Femur (tissue), 1 donor: Measurements from ENCODE around the gene ZBTB7B.

Experiments
- DNase-seq: peaks from one replicate; pipeline ENCODE4 v3.0.0-alpha.2; 2017

Gene ZBTB7B

DNA sequence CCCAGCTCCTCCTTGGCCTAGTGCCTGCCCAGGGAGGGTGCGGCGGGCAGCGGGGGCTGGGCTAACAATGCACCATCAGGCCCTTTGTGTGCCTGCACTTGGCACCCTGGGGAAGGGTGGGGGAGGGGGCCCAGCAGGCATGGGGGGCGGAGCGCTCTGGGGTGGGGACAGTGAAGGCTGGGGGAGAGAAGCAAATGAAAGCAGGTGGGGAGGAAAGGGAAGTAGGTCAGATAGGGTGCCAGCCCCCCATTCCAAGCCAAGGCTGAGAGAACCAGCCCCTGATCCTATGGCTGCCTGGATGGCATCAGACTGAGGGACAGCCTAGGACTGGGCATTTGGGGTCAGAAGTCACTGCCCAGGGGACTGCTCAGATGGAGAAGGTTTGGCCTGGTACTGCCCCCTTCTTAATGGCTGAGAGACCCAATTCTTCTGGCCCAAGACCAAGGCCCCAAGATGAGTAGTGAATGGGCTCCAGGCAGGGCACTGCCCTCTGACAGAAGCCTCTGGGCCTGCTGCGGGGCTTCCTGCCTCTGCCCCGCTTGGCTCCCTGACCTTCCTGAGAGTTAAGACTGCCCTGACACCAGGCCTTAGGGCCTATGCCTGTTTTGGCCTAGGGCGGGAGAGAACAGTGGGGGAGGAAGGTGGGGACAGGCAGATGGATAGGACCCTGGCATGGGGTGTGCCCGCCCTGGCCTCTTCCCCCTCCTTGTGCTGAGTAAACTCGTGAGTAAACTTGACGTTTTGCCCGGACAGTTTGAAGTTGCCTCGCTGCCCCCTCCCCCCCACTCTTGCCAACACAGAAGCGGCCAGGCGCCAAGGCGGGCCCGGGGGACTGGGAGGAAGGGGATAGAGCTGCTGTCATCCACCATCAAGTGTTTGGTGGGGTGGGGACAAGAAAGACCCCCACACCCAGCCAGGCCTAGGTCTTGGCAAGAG, 2.7 kb downstream of the ZBTB7B start:
- peak; percentile 38 for DNase-seq

DNA sequence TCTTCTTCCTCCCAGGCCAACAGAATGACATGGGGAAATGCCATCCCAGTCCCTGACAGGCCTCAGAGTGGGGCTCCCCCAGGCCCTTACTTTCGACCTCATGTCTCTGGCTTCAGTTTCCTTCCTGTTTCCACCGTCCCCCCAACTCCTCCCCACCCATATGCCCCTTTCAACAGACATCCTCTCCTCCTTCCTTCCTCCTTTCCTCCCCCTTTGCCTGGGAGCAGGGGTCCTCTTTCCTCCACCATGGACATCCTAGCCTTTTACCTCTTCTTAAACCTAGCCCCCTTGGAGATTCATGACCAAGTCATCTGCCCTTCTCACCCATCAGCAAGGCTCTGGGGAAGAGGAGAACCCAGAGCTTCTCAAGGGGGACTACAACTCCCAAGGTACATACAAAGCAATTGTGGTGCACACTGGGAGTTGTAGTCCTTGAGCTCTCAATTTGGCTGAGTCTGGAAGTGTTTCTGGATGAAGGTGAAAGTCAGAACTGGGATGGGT, 4.0 kb downstream of the ZBTB7B start:
- no peak for DNase-seq

DNA sequence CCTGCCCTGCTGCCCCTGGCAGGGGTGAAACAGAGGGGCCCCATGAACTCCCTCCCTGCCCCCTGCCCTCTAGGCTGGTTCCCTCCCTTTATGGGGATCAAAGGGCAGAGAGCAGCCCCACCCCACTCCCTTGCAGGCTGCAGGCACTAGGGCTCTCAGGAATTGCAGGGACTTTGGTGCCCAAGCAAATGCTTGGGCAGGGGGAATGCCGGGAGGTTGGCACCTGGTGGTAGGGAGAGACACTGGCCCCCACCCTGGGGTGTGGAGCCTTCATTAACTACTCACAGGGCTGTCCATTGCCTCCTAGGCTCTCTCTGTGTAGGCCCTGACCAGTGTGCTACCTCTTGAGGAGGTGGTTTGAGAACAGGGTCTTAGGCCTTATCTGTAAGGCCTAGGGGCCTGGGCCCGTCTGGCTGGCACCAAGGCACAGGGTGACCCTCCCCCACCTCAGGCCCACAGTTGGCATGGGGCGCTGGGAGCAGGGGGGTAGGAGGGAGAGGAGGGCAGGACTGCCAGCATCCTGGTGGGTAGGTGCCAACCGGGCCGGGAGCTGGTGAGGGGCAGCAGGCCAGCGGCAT, 4.7 kb downstream of the ZBTB7B start:
- no peak for DNase-seq

DNA sequence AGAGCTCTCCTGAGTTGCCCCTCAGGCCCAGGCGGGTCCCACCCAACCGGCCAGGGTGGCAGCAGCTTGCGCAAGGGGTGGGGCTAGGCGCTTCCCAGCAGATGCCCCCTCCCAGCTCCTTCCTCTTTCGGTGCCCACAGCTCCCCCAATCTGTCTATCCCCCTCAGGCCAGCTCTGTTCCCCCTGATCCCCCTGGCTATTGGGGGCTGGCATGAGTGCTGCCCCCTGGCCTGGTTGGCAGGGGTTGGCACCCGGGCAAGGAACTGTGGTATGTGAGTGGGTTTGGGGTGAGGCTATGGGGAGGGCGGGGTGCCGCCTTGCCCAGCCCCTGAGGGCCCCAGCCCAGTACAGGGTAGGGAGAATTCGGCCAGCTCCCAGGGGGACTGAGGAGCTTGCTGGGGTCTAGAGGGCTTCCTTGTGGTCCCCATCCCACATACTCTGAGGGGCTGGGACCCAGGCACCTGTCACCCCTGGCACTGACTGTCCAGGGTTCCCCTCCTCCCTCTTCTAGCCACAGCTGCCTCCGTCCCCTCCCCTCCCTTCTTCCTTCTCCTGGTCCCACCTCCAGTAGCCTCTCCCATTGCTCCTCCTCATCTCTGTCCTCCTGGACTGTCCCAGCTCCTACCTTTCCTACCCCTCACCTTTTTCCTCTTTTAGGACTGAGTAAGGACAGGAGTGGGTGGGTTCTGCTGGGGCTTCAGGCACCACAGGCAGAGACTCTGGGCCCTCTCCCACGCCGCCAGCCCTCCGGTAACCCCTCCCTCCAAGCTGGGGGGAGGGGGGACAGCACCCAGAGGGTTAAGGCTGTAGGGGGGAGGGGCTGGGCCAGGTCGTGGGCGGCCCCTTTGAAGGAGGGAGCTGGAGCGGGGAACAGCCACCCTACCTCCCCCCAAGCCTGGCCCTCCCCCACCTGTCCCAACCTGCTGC, 5.7 kb downstream of the ZBTB7B start:
- DNase-seq, result no peak

DNA sequence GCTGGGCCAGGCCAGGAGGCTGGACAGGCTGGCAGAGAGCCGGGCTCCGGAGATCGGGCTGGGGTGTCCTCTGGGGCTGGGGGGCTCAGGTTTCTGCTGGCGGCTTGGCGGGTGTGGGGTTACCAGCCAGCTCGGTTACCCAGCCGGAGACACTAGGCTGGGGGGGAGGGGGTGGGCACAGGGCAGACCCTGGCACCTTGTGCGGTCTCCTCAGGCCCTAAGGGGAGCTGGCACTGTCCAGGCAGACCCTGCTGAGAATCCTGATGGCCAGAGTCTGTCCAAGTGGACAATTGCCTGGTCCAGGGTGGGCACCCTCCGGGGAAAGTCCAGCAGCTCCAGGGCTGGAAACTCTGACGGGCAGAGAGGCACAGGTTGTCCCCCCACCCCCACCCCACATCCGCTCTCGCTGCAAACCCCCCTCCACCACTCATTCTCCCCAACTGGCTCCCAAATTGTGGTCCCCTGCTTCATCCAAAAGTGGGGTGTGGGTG, 6.7 kb downstream of the ZBTB7B start:
- no peak for DNase-seq

DNA sequence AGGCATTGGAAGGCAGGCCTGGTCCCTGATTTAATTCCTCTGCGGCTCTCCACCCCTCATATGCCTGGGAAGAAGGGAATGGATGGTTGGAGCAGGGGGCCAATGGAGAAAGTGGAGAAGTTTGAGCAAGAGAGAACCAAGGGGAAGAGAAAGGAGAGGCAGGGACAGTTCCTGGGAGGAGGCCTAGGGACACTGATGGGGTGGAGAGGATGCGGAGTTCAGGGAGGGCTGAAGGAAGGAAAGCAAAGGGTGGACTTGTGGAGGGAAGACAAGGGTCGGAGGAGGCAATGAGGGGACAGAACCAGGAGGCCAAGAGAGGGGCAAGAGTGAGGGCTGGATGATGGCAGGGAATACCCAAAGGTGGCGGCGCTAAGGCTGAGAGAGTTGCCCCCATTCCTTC, 7.1 kb downstream of the ZBTB7B start:
- no peak for DNase-seq

DNA sequence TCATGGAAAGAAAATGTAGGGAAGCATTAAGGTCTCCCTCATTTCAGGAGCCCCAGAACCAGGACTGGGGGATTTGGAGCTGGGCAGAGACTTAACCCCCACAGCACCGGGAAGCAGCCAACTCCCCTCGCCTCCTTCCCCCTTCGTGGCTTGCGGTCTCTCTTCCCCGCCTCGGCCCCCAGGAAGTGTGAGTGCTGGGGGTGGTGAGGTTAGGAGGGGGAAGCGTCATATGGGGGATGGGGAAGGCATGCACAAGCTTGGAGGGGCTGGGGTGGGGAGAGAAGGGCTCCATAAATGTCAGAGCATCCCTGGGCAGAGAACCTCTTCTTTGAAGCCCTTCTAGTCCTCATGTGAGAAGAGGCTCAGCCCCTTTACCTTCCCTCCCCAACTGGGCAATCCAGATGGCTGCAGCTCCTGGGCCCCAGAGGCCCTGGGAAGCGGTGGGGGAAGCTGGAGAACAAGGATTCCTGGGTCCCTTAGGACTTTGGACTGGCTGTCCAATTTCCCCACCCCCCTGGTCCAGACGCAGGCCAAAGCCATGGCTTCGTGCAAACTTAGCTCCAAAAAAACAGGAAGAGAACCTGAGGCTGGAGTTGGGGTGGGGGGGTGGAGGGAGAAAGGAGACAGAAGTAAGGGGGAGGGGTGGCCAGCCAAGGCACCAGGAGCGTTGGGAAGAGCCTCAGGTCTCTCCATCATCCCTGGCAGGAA, 7.8 kb downstream of the ZBTB7B start:
- no peak for DNase-seq

DNA sequence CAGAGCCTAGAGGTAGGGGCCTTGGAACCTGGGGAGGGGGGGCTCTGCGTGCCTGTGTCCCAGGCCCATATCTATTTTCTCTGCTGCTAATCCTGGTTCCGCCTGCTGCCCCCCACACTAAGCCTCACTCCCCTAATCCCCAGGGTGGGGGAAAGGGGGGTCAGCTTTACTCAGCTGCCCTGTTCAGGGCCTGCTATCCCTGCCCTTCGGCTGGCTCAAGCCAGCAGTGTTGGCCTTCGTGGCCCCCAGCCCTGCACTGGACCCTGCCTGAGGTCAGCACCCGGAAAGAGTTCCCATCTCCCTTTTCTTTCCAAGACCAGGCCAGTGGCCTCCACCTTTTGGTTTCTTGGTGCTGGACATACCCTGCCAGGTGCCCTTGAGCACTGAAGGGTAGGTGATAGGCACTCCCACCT, 8.4 kb downstream of the ZBTB7B start:
- DNase-seq, result no peak

DNA sequence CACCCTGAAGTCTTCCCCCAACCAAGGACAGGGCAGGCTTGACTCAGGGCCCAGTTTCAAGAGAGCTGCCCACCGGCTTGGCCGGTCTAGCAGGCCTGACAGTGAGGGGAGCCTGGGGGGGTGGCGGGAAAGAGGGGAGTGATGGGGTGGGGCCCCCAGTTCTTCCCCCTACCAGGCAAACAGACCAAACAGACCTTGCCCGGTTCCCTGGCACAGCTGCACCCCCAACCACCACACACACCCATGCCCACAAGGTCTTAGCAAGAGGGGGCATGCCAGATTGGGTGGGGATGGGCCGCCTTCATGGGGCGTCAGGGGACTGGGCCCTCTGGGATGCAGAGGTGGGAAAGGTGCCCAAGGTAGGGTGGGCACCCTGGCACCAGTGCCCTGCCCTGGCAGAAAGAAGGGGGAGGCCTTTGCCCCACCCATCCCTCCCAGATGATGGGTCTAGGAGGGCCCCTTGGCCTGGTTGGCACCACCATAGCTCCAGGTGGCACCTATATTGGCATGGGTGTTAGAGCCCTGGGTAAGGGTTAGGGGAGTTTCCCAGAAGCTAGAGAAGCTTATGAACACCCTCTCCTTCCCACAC, 8.9 kb downstream of the ZBTB7B start:
- no peak for DNase-seq

DNA sequence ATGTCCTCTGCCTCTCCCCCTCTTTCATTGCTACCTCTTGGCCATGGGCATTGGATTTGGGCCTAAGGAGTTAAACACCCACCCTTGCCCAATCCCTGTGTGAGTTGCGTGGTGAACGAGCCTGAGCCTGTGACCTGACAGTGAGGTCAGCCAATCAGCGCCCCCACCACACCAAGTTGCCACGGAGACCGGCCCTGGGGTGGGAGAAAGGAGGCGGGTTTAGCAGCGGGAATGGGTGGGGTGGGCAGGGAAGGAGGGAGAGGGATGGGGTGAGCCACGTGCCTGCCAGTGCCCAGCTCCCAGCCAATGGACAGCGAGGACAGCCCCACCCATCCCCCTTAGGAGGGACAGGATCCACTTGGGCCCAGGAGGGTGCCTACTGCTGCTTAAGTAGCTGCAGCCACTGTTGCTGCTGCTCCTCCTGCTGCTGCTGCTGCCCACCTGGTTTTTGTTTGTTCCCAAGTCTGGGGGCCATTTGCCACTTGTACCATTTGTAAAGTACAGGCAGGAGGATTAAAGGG, 9.5 kb downstream of the ZBTB7B start:
- DNase-seq, result peak; percentile 60

DNA sequence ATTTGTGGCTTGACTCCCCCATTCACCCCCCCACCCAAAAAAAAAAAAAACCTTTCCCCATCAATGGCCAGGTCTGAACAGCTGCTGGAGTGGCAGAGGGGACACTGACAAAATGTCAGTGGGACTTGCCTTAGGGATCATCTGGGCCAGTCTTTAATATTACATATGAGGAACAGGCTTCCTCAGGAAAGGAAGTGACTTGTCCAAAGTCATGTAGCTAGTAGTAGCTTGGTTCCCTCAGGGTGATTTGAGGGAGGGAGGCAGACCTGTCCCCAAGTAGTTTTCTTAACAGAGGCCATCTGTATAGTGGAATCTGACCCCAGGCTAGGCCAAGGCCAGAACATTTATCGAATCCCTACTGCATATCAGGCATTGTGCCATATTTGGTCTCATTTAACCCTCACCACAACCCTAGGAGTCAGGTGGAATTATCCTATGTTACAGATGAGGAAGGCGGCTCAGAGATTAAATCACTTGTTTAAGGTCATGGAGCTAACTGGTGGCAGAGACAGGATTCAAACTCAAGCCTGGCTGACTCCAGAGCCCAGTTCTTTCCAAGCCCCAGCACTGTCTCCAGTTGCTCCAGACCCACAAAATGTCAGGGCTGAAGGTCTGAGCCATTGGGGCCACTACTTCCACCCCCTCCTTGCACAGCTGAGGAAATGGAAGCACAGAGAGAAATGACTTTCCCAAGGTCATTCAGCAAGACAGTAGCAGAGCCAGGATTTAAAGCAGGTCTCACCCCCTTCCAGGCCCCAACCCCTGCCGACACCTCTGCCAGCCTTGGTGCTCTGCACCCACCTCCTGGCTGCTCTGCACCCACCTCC, 10.4 kb downstream of the ZBTB7B start:
- no peak for DNase-seq

DNA sequence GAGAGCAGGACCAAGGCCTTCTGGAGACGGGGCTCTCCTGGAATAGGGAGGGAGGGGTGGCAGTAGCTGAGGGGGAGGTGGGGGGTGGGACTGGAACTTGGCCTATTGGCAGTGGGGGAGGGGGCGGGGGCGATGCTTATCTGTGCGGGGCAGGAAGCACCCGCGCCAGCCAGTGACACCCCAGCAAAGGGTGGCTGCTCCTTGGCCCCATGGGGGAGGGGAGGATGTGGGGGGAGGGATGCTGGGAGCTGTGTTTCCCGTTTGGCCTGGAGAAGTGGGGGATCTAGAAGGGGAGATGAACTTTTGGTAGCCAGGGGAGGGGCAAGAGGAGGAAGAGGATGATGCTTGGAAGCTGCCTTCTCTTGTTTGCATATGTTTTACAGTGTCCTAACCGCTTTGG, 11.0 kb downstream of the ZBTB7B start:
- no peak for DNase-seq

DNA sequence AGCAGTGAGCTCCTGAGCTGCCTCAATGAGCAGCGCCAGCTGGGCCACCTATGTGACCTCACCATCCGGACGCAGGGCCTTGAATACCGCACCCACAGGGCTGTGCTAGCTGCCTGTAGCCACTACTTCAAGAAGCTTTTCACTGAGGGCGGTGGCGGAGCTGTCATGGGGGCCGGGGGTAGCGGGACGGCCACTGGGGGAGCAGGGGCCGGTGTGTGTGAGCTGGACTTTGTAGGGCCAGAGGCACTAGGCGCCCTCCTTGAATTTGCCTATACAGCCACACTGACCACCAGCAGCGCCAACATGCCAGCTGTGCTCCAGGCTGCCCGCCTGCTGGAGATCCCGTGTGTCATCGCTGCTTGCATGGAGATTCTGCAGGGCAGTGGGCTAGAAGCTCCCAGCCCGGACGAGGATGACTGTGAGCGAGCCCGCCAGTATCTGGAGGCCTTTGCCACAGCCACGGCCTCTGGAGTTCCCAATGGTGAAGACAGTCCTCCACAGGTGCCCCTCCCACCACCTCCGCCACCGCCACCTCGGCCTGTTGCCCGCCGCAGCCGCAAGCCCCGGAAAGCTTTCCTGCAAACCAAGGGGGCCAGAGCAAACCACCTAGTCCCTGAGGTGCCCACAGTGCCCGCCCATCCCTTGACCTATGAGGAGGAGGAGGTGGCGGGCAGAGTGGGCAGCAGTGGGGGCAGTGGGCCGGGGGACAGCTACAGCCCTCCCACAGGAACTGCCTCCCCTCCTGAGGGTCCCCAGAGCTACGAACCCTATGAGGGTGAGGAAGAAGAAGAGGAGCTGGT, 12.3 kb downstream of the ZBTB7B start:
- DNase-seq, result no peak

DNA sequence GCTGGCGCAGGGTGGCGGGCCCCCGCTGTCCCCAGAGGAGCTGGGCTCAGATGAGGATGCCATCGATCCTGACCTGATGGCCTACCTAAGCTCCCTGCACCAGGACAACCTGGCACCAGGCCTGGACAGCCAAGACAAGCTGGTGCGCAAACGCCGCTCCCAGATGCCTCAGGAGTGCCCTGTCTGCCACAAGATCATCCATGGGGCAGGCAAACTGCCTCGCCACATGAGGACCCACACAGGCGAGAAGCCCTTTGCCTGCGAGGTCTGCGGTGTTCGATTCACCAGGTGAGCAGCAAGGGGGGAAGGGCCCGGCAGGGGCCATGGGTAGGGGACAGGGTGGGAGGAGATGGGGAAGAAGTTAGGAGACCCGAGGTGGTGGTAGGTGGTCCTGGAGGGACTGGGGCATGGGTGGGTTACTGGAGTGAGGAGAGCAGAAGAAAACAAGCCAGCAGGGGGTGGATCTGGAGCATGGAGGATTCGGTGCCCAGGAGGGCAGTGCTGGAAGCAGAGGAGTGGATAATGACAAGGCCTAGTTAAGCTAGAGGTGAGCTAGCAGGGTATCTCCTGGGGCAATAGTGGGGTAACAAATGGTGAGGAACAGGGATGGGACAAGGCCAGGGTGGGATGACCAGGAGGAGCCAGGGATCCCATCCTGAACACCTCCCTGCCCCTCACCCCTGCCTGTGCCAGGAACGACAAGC, 13.1 kb downstream of the ZBTB7B start:
- DNase-seq, result no peak

DNA sequence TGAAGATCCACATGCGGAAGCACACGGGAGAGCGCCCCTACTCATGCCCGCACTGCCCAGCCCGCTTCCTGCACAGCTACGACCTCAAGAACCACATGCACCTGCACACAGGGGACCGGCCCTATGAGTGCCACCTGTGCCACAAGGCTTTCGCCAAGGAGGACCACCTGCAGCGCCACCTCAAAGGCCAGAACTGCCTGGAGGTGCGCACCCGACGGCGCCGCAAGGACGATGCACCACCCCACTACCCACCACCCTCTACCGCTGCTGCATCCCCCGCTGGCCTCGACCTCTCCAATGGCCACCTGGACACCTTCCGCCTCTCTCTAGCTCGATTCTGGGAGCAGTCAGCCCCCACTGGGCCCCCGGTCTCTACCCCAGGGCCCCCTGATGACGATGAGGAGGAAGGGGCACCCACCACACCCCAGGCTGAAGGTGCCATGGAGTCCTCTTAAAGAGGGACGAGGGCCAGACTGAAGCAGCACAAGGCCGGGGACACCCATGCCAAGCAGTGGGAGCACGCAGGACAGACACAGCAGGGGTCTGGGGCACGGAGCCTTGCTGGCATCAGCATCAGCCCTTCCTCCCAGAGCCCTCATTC, 13.7 kb downstream of the ZBTB7B start:
- no peak for DNase-seq

DNA sequence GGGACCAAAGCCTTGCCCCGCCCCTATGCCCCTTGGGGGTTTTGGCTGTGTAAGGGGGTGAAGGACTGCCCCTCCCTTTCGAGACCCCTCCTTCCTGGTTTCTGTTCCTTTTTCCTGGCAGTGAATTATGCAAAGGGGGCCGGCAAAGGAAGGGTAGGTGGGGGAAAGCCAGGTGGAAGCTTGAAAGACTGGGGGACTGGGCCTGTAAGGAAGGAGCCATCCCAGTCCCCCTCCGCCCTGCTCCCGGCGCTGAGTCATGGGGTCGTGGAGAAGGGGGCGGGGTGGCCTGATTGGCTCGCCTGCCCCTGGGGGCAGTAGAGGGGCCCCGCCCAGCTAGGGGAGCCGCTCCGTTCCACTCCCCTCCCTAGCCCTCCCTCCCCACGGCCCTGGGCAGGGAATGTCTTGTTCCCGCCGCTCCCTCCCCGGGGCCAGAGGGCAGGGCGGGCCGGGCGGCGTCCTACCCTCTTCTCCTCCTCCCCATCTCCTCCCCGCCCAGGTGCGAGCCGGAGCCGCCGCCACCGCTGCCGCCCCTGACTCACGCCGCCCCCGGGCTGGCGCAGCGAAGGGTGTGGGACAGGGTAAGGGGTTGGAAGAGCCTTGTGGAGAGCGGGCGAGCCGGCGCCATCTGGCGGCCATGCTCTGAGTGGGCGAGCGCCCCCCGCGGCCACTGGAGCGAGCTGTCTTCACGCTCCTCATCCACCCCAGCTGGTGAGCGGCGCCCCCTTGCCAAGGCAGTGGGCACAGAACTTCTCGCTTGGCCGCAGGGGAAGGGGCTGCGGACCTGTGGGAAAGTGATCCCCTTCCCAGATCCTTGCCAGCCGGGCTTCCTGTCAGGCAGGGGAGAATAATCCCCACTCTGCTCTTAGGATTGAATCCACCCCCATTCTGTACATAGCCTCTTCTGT, 14.7 kb downstream of the ZBTB7B start:
- DNase-seq, result peak; percentile 91

DNA sequence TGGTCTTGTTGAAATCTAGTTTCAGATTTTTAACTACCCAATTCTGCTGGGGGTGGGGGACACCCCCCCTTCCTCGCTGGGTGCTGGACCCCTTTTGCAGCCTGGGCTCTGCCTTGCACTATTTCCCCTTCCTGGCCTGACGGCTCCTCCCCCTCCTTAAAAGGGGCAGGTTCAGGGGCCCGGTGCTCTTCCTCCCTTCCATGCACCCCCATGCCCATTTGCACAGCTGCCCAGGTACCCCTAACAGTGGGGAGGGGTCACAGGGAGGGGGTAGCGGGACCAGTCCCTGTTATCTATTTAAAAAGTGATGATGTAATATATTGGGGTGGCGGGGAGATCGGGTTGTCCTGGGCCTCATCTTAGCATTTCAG, 15.3 kb downstream of the ZBTB7B start:
- DNase-seq, result no peak
